HG02610 (cell line): ENCODE results near the gene IGF2R.
"Not testable (repeated sequence)": the region's sequence is repeated elsewhere in the genome, so short reads cannot be mapped to it uniquely, and the experiment has no call there.

Experiments
- ATAC-seq: cut with Tn5 transposase; IDR thresholded peaks from one replicate; pipeline ENCODE4 v1.9.1; 2021; ENCODE audit warnings: mild to moderate bottlenecking, moderate library complexity; ENCODE audit not compliant: unreplicated experiment

Gene IGF2R

GRCh38 chr6:159996087-159996622 is 27.3 kb downstream of the IGF2R start:
- no peak for ATAC-seq

- no peak for ATAC-seq
These were observed 28.0 kb downstream of the IGF2R start for GRCh38 chr6:159996626-159997497.

GRCh38 chr6:159997498-159998101 is 28.7 kb downstream of the IGF2R start:
- ATAC-seq: no peak

- ATAC-seq: no peak
These were observed 29.7 kb downstream of the IGF2R start for GRCh38 chr6:159998538-159998937.

GRCh38 chr6:159999240-159999671 is 30.4 kb downstream of the IGF2R start:
- ATAC-seq: no peak

GRCh38 chr6:160000280-160000704 is 31.4 kb downstream of the IGF2R start:
- no peak for ATAC-seq

GRCh38 chr6:160000893-160001427 is 32.1 kb downstream of the IGF2R start:
- ATAC-seq: not testable (repeated sequence)

GRCh38 chr6:160002882-160003281 is 34.0 kb downstream of the IGF2R start:
- no peak for ATAC-seq

GRCh38 chr6:160004018-160004417 is 35.1 kb downstream of the IGF2R start:
- no peak for ATAC-seq

- ATAC-seq: no peak
These were observed 35.7 kb downstream of the IGF2R start for GRCh38 chr6:160004419-160005175.

- no peak for ATAC-seq
These were observed 36.3 kb downstream of the IGF2R start for GRCh38 chr6:160005211-160005610.

- ATAC-seq: no peak
These were observed 37.1 kb downstream of the IGF2R start for GRCh38 chr6:160005861-160006540.

- ATAC-seq: no peak
These were observed 38.3 kb downstream of the IGF2R start for GRCh38 chr6:160007145-160007544.

GRCh38 chr6:160007611-160008010 is 38.7 kb downstream of the IGF2R start:
- no peak for ATAC-seq

- ATAC-seq: no peak
These were observed 41.2 kb downstream of the IGF2R start for GRCh38 chr6:160010067-160010466.

GRCh38 chr6:160013987-160014868 is 45.3 kb downstream of the IGF2R start:
- no peak for ATAC-seq

GRCh38 chr6:160014869-160015182 is 45.9 kb downstream of the IGF2R start:
- ATAC-seq: no peak

GRCh38 chr6:160015778-160016684 is 47.1 kb downstream of the IGF2R start:
- ATAC-seq: no peak

GRCh38 chr6:160022101-160022500 is 53.2 kb downstream of the IGF2R start:
- no peak for ATAC-seq
